ENCODE data around the gene RAB40B. TPM values are rescaled to one million over a fixed set of nuclear protein-coding genes. Genes with fewer than 3 reads are reported as not detected.

RAB40B gene
- total RNA-seq, 1 experiment from 2014 or later = 22.1 TPM

DNA sequence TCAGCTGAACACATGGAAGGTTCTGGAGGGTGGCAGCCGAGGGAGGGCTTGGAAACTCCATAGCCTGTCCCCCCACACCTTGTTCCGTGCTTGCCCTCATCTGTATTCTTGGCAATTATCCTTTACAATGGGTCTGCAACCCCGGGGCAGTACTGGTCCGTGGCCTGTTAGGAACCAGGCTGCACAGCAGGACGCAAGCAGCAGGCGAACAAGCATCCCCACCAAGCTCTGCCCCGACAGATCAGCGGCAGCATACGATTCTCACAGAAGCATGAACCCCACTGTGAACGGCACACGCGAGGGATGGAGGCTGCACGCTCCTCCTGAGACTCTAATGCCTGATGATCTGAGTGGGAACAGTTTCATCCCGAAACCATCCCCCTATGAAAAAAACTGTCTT, 56.5 kb downstream of the RAB40B start:
- BruUV-seq (replicated peaks) = no TSS peak
- H3K36me3 ChIP-seq (ENCODE audit: control insufficient read depth in 1 of 2, insufficient read depth in 2 of 2, low read length in 2 of 2) = peaks cover 46 to 70% of the 10 kb centered on the region in 2 experiments
- RAD21 ChIA-PET (ENCODE audit: low non-redundant PET in 1 of 2, low total read pairs in 2 of 2, uncharacterized antibody in 2 of 2, unreplicated experiment in 2 of 2) = no interaction called here

More for the DNA sequence above, 56.5 kb downstream of the RAB40B start:
- H3K9me3 ChIP-seq (ENCODE audit: control insufficient read depth in 1 of 2, insufficient read depth in 1 of 2, low read depth in 1 of 2, low read length in 2 of 2) = no peaks in the 10 kb centered on the region
- no peak overlapping the region for H3K27ac ChIP-seq (ENCODE audit: low read depth, low read length)
- intact Hi-C loops (cut with micrococcal nuclease) = no loop called here
- H3K79me2 ChIP-seq (ENCODE audit: insufficient read depth, low read length) = peaks cover 99% of the 10 kb centered on the region
- no peak overlapping the region for H3K9ac ChIP-seq (ENCODE audit: low read length)
- no peaks in the 10 kb centered on the region for H3K27me3 ChIP-seq (ENCODE audit: insufficient read depth, low read length)
- POLR2A ChIA-PET = no interaction called here
- no peak overlapping the region for H3K4me2 ChIP-seq (ENCODE audit: low read length)
- H4K20me1 ChIP-seq (ENCODE audit: insufficient read depth) = peaks cover 34% of the 10 kb centered on the region; the same call in 1 of the 2 replicates
- CTCF ChIA-PET = no interaction called here
- H3K9me2 ChIP-seq (ENCODE audit: insufficient read depth) = no peaks in the 10 kb centered on the region
- DNase-seq (ENCODE audit: low read depth, low spot score) (no peak), ATAC-seq (no peak)
- no peak overlapping the region for H3K4me3 ChIP-seq (replicated peaks in 1 of 2; ENCODE audit: low read depth in 1 of 2, low read length in 2 of 2)
- peaks cover 8 to 17% of the 10 kb centered on the region in 2 experiments for H3K4me1 ChIP-seq (ENCODE audit: control insufficient read depth in 1 of 2, insufficient read depth in 2 of 2, low read length in 2 of 2)
- TF ChIP-seq EZH2 (IDR thresholded peaks at IDR 0.05) = no peak
- no peak for TF ChIP-seq SRF (IDR thresholded peaks at IDR 0.05; ENCODE audit: low read depth)
- no peak for TF ChIP-seq CEBPB (IDR thresholded peaks at IDR 0.05; ENCODE audit: low read depth)
- TF ChIP-seq ZBTB33 (IDR thresholded peaks at IDR 0.05; ENCODE audit: extremely low read depth, insufficient replicate concordance, low read length) = no peak
- TF ChIP-seq, protein P1, sequence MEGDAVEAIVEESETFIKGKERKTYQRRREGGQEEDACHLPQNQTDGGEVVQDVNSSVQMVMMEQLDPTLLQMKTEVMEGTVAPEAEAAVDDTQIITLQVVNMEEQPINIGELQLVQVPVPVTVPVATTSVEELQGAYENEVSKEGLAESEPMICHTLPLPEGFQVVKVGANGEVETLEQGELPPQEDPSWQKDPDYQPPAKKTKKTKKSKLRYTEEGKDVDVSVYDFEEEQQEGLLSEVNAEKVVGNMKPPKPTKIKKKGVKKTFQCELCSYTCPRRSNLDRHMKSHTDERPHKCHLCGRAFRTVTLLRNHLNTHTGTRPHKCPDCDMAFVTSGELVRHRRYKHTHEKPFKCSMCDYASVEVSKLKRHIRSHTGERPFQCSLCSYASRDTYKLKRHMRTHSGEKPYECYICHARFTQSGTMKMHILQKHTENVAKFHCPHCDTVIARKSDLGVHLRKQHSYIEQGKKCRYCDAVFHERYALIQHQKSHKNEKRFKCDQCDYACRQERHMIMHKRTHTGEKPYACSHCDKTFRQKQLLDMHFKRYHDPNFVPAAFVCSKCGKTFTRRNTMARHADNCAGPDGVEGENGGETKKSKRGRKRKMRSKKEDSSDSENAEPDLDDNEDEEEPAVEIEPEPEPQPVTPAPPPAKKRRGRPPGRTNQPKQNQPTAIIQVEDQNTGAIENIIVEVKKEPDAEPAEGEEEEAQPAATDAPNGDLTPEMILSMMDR (IDR thresholded peaks at IDR 0.05 in 2 of 3, conservative IDR thresholded peaks at IDR 0.05 in 1 of 3; ENCODE audit: borderline replicate concordance in 1 of 3, insufficient read depth in 1 of 3, low read depth in 2 of 3, low read length in 2 of 3) = no peak
- TF ChIP-seq, protein P2, sequence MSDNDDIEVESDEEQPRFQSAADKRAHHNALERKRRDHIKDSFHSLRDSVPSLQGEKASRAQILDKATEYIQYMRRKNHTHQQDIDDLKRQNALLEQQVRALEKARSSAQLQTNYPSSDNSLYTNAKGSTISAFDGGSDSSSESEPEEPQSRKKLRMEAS (IDR thresholded peaks at IDR 0.05) = no peak
- no peak for TF ChIP-seq ZFX (IDR thresholded peaks at IDR 0.05)
- no peak for TF ChIP-seq ZNF274 (IDR thresholded peaks at IDR 0.05; ENCODE audit: low read depth, low read length)
- TF ChIP-seq ELF1 (IDR thresholded peaks at IDR 0.05; ENCODE audit: borderline replicate concordance, low read depth) = no peak
- no peak for TF ChIP-seq EZH2phosphoT487 (IDR thresholded peaks at IDR 0.05; ENCODE audit: borderline replicate concordance)
- no peak overlapping the region for H2AFZ ChIP-seq (ENCODE audit: low read depth, low read length, poor library complexity, severe bottlenecking)
